ENCODE data around the gene RASEF. TPM values are rescaled to one million over a fixed set of nuclear protein-coding genes. Genes with fewer than 3 reads are reported as not detected.

The RASEF gene
- total RNA-seq, 4 donors from 2014 or later, result 0.16 to 0.82 (median 0.41) TPM; not detected in 1

DNA sequence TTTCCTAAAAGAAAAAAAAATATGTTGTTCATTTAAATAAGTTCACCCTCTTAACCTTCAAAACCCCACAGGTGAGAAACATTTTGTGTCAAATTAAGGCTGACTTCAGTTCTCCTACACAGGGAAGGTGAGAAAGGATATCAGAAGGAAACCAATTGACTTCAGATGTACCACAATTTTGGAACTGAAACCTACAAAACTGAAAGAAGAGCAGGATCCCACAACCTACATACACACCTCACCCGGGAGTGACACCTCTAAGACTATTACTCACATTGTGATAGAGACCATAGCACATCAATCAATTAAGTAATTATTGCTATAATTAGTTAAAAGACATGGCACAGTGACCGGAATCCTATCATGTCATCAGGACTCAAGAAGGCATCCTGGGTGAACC lies 47.0 kb downstream of the RASEF start:
- Histone ChIP-seq H3K36me3 (no peaks in the 10 kb centered on the region), H3K4me1 (no peaks in the 10 kb centered on the region), H3K9me3 (peaks cover 0 to 7% (median 0%) of the 10 kb centered on the region in 3 donors), H3K4me3 (no peak overlapping the region), H3K27ac (no peak overlapping the region), H3K27me3 (no peaks in the 10 kb centered on the region)
- in situ Hi-C loops (cut with MboI; ENCODE audit: low sequenced_read_pairs in 4 of 4), result no loop called here
- DNase-seq (no peak), ATAC-seq (no peak)
- TF ChIP-seq, protein P1, sequence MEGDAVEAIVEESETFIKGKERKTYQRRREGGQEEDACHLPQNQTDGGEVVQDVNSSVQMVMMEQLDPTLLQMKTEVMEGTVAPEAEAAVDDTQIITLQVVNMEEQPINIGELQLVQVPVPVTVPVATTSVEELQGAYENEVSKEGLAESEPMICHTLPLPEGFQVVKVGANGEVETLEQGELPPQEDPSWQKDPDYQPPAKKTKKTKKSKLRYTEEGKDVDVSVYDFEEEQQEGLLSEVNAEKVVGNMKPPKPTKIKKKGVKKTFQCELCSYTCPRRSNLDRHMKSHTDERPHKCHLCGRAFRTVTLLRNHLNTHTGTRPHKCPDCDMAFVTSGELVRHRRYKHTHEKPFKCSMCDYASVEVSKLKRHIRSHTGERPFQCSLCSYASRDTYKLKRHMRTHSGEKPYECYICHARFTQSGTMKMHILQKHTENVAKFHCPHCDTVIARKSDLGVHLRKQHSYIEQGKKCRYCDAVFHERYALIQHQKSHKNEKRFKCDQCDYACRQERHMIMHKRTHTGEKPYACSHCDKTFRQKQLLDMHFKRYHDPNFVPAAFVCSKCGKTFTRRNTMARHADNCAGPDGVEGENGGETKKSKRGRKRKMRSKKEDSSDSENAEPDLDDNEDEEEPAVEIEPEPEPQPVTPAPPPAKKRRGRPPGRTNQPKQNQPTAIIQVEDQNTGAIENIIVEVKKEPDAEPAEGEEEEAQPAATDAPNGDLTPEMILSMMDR (IDR thresholded peaks at IDR 0.05 in 4 of 5, conservative IDR thresholded peaks at IDR 0.05 in 1 of 5), result no peak
- TF ChIP-seq POLR2A (IDR thresholded peaks at IDR 0.05), result no peak
- intact Hi-C loops (cut with DNase I; ENCODE audit: low total_unique reads), result no loop called here

DNA sequence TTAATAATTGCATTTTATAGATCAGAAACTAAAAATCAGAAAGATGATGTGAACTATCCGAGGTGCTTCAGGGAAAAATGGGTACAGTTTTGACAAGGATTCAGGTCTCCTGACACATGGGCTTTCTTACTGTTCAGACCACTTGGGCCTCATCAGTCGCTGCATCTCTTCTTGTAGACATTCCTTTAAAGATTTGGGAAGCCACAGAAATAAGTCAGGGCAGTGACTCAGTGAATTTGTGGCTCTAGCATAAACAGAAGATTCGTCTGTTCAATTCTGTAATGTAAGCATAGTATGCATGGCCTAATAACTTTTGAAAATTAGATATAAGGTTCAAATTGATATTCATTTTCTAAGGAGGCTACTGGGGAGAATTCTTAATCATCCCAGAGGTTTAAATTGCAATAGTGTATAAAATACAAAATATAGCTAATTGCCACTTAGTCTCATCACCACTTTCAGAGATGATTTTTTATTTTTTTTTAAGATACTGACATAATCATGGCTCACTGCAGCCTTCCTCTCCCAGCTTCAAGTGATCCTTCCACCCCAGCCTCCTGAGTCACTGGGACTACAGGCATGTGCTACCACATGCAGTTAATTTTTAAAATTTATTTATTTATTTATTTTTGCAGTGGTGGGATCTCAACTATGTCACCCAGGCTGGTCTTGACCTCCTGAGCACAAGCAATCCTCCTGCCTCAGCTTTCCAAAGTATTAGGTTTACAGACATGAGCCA lies 48.9 kb downstream of the RASEF start:
- no peaks in the 10 kb centered on the region for H3K27me3 ChIP-seq
- no peak overlapping the region for H3K27ac ChIP-seq
- intact Hi-C loops (cut with DNase I; ENCODE audit: low total_unique reads) (no loop called here), in situ Hi-C loops (cut with MboI; ENCODE audit: low sequenced_read_pairs in 4 of 4) (no loop called here)
- no peak for ATAC-seq
- no peak for DNase-seq
- H3K4me1 ChIP-seq, result no peaks in the 10 kb centered on the region
- TF ChIP-seq POLR2A (IDR thresholded peaks at IDR 0.05), result no peak
- TF ChIP-seq, protein P1 (IDR thresholded peaks at IDR 0.05 in 4 of 5, conservative IDR thresholded peaks at IDR 0.05 in 1 of 5), result no peak
- no peaks in the 10 kb centered on the region for H3K36me3 ChIP-seq
- peaks cover 0 to 7% (median 0%) of the 10 kb centered on the region in 3 donors for H3K9me3 ChIP-seq
- H3K4me3 ChIP-seq, result no peak overlapping the region

DNA sequence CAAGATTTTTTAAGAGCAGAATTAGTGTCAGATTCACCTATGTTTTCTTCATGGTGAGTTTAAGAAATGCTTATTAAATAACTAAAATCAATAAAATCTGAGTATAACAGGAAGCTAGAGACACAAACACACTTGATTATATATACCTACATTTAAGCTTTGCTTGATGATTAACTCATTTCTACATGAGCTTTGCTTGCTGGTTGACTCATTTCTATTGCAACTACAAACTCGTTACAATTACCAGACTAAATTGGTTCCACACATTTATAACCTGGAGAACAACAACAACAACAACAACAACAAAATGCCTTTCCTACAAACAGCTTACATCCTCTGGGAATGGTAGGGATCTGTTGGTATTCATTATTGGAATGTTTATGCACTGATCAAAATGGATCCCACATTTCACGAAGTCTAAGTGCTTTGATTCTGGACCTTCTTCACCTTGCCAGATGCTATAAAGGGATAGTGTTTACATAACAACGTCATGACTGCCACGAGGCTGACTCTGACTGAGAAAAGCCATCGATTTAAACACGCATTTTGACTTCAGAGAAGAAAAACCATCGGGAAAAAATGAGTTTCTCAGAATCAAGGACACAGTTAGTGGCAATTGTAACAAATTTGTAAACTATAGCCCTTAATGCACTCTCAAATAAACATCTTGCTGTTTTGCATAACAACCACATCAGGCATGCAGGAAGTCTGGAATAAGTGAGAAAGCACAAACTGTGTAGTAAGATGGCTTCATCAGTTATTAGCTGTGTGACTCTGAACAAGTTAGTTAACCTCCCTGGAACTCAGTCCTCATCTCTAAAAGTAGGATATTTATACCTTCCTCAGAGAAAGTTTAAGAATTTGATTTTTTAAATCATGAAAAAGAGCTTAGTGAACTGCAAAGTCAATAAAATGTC lies 49.8 kb downstream of the RASEF start:
- H3K9me3 ChIP-seq, result peaks cover 0 to 4% (median 0%) of the 10 kb centered on the region in 3 donors
- no peak for TF ChIP-seq POLR2A (IDR thresholded peaks at IDR 0.05)
- TF ChIP-seq, protein P1 (IDR thresholded peaks at IDR 0.05 in 4 of 5, conservative IDR thresholded peaks at IDR 0.05 in 1 of 5), result no peak
- no peaks in the 10 kb centered on the region for H3K36me3 ChIP-seq
- ATAC-seq (no peak), DNase-seq (no peak)
- no peak overlapping the region for H3K27ac ChIP-seq
- no peaks in the 10 kb centered on the region for H3K4me1 ChIP-seq
- in situ Hi-C loops (cut with MboI; ENCODE audit: low sequenced_read_pairs in 4 of 4), result no loop called here
- no peak overlapping the region for H3K4me3 ChIP-seq
- no peaks in the 10 kb centered on the region for H3K27me3 ChIP-seq
- intact Hi-C loops (cut with DNase I; ENCODE audit: low total_unique reads), result no loop called here

DNA sequence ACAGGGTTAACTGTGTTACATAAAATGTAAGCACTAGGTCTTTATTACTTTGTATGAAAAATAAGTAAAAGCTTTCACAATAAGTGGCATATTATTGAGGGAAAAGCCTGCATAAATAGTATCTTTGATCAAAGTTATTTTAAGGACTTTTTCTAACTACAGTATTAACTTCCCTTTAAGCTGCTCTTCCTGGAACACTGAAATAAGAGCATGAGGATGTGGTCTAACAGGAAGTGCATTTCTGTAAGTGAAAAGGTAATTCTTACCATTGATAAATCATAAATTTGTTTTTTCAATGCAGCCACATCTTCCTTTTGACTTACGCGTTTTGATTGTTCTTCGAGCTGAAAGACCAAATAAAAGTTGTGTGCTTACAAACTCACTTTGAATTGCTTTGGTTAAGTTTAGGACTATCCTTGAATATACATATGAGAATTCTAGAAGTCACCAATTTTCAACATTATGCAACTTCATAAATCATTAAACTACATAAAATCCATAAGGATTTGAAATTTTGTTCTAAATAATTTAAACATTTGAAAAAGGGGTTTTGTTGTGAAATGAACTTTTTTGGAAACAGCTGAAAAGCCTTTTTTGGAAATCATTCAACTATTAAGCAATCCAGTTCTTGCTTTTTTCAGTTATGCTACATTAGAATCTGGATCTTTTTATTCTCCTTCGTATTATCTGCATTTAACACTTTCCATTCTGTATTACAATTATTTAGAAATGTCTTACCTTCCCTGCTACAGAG lies 50.6 kb downstream of the RASEF start:
- TF ChIP-seq POLR2A (IDR thresholded peaks at IDR 0.05), result no peak
- TF ChIP-seq, protein P1 (IDR thresholded peaks at IDR 0.05 in 4 of 5, conservative IDR thresholded peaks at IDR 0.05 in 1 of 5), result no peak
- Histone ChIP-seq H3K4me1 (no peaks in the 10 kb centered on the region), H3K4me3 (no peak overlapping the region), H3K9me3 (no peaks in the 10 kb centered on the region), H3K36me3 (no peaks in the 10 kb centered on the region), H3K27me3 (no peaks in the 10 kb centered on the region), H3K27ac (no peak overlapping the region)
- ATAC-seq (no peak), DNase-seq (no peak)
- intact Hi-C loops (cut with DNase I; ENCODE audit: low total_unique reads), result no loop called here
- in situ Hi-C loops (cut with MboI; ENCODE audit: low sequenced_read_pairs in 4 of 4), result no loop called here
